Esophagus (tissue), 2 donors: ENCODE results near the gene ZNF66. TPM values are rescaled to one million over a fixed set of nuclear protein-coding genes. Genes with fewer than 3 reads are reported as not detected.

Experiments used
- polyA plus RNA-seq, 2 donors: library from polyadenylated mRNA; stranded (reverse); fragments of 200-250 nt; gene quantifications; one replicate each; pipeline ENCODE4 v1.2.3, GENCODE V29; 2013
- donor health status: healthy with polysubstance abuse.
- donor health status: Bipolar disorder and iron deficiency.

The ZNF66 gene
- polyA plus RNA-seq, 2 donors = 1.0 to 1.2 TPM

Other genes starting within 250 kb of the ZNF66 start
- 1 to 10 TPM; 1.0 to 1.3 TPM for gene ZNF737, start 210.5 kb upstream of the ZNF66 start, polyA plus RNA-seq
- 1 to 10 TPM; 1.6 to 2.1 TPM for gene ZNF626, start 114.7 kb upstream of the ZNF66 start, polyA plus RNA-seq
- gene ZNF85, start 146.9 kb downstream of the ZNF66 start, polyA plus RNA-seq = 1 to 10 TPM; 3.0 to 3.2 TPM
- 1 to 10 TPM; 4.2 to 5.9 TPM for gene ZNF430, start 244.4 kb downstream of the ZNF66 start, polyA plus RNA-seq